Glomerular visceral epithelial cell (primary cell): ENCODE data around the gene C10orf105.

Experiments used
- DNase-seq: peaks from one replicate; pipeline ENCODE4 v3.0.0-alpha.2; 2016; ENCODE audit errors: extremely low spot score

C10orf105 gene

DNA sequence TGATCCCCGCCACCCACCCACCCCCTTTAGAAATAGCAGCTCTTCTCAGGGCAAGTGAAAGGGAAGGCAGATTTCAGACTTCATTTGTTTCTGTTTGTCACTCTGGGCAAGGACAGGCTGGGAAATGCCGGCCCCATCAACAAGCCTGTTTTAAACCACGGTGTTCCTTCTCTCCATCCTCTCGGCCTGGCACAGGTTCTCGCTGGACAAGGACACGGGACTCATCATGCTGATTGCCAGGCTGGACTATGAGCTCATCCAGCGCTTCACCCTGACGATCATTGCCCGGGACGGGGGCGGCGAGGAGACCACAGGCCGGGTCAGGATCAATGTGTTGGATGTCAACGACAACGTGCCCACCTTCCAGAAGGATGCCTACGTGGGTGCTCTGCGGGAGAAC, 42.3 kb downstream of the C10orf105 start:
- no peak for DNase-seq

DNA sequence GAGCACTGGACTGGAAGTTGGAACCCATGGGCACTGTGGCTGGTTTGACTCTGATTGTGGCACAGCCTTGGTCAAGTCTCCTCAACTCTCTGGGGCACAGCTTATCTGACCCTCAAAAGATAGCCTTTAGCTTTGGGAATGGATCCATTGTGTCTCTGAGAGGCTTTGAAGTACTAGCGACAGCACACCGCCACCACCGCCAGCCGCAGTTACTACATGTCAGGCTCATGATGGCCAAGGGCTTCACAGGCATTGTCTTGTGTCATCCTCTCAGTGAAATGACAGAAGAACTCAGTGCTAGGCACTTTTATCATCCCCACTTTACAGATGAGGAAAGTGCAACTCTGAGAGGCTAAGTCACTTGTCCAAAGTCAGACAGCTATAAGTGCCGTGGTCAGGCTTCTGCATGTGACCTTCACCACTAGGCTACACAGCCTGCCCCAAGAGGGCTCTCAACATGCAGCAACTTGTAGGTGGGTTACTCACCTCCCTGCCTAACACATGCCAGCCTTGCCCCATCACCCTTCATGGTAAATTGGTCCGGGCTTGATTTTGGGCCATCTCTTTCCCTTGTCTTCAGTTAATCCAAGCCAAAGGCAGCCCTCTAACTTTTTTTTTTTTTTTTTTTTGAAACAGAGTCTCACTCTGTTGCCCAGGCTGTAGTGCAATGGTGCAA, 44.1 kb downstream of the C10orf105 start:
- DNase-seq: no peak

DNA sequence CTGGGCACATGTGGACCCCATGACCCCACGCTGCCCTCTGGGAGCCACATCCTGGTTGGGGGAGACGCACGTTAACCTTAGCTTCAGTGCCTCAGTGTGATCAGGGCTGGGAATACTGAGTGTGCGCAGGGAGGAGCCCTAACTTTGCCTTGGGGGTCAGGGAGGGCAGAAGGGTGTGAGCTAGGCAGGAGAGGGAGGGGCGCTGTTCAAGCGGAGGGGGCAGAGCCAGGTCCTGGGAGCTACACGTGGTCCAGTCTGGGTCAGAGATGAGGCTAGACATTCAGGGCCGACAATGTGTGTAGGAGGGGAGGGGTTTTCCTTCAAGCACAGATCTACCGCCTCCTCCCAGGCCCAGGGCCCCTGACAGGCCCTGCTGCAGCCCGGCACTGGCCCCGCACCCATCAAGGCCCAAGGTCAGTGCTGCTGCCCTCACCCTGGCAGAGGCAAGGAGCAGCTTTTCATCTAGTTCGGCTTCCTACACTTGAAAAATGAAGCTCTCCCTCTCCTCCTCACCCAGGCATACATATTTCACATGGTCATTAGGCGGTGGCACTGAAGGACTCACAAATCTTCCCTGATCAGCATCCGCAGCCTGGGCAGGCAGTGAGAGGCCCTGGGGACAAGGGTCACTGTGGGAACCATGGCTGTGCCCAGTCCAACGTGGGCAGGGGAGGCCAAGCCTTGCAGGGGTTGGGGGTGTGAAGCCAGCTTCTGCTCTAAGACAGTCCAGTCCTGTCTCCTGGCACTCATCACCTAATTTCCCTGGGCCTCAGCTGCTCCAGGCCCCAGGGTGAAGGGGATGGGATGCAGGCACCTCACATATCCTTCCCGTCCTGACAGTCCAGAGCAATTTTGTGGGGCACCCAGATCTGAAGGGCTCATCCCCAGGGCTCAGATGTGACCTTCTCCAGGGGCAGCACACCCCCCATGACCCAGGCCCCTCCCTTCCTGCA, 47.3 kb downstream of the C10orf105 start:
- no peak for DNase-seq

DNA sequence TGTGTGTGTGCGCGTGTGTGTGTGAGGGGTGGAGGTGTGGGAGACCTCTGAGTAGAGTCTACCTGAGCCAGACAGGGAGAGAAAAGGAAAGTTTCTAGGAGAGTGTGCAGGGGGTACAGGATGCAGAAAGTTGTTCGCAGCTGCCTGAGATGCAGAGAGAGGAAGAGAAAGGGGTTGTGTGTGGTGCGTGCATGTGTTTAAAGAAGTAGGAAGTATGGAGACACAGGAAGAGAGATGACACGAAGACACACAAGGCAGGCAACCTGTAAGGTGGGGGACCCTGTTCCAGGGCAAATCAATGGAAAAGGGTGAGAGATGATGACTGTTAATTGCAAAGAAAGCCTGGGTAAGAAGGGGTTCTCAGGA, 52.2 kb downstream of the C10orf105 start:
- DNase-seq: no peak

DNA sequence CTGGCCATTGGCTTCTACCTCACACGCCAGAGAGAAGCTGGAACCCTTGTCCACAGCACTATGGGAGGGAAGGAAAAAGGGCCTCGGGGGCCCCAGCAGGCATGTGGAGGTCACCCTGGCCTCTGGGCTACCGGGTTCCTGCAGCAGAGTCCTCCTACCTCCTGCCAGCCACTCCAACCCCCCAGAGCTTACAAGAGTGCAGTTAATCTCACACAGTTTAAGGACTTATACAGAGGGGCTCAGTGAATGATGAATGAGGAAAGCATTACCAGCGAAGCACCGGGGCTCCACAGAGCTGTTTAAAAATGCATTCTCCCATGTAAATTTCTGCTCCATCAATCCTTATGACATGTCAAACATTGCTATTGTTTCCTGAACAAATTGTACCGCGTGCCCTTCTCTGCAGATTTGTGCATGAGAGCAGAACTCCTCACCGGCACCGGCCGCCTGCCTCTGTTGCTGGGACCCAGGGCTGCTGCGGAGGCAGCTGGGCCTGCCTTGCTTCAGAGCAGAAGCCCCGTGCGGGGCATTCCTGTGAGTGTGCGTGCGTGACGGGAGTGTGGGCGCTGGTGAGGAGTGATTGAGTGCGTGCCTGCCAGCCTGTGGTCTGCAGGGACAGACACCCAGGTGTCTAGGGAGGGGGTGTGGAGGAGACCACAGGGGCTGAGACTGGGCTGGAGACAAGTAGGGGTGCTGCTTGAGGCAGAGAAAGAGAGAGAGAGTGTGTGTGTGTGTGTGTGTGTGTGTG, 52.8 kb downstream of the C10orf105 start:
- DNase-seq: peak; percentile 8

DNA sequence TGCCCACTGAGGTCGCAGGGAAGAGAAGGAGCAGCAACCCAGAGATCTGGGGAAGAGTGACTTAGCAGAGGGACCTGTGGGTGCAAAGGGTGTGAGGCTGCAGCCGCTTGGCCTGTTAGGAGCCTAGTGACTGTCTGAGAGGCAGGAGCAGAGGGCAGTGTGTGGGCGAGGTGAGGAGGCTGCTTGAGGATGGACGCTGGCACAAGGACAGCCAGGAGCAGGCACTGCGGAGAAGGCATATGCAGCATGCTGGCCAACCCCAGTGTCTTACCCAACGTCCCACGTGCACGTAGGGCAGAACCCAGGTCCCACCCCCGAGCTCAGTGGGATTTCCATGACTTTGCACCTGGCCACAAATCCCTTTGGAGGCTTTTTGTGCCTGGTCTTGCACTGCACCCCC, 54.1 kb downstream of the C10orf105 start:
- DNase-seq: no peak

DNA sequence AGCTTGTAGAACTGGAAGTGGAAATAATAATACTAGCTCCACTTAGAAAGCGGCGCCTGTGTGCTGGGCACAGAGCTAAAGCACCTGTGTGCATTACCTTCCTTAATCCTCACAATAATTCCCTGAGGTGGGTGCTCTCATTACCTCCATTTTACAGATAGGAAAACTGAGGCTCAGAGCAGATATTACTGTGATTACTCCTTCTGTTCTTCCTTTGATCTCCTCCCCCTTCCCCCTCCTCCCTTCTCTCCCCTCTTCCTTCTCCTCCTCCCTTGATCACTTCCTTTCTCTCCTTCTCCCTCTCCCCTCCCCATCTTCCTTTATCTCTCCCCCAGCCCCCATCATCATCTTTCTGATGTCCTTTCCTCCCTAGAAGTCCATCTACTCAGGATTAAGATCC, 55.0 kb downstream of the C10orf105 start:
- DNase-seq: no peak

DNA sequence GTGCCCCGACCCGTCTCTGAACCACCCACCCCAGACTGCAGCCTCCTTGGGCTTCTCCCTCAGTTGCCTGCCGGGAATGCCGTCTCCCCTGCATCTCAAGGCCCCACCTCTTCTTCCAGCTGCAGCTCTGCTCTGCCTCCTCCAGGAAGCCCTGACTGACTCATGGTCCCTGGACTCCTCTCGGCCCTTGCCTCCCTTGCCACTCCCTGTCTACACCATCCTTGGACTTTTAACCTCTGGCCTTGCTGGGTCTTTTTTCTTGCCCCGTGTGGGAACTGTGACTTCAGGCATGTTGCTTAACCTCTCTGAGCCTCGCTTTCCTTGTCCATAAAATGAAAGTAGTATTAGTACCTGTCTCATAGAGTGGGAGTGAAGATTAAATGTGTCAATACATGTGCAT, 56.3 kb downstream of the C10orf105 start:
- no peak for DNase-seq

DNA sequence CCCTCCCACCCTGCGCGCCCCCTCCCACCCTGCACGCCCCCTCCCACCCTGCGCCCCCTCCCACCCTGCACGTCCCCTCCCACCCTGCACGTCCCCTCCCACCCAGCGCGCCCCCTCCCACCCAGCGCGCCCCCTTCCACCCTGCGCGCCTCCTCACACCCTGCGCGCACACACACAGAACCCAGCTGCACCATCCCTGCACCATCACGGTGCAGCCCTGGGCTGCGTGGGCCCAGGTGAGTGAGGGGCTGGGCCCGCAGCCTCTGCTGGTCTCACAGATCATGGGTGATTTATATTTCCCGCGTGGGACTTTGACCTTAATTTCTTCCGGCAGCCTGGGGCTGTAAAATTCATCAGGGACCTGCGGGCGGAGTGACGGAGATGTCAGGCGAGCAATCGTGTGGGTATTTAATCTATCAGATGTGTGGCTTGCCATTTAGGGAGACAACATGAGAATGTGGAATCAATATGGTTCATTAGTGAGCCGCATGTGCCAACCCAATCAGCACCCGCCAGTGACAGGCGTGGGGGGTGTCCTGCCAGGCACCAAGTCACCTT, 57.7 kb downstream of the C10orf105 start:
- no peak for DNase-seq
